GM21825 (cell line): ENCODE results near the gene LCN6.

Experiments used
- ATAC-seq: cut with Tn5 transposase; IDR thresholded peaks from one replicate; pipeline ENCODE4 v1.9.1; 2021; ENCODE audit warnings: mild to moderate bottlenecking, moderate library complexity; ENCODE audit not compliant: unreplicated experiment

LCN6 gene

GRCh38 chr9:136694163-136694871, 54.0 kb downstream of the LCN6 start:
- no peak for ATAC-seq
